Keratinocyte (primary cell): ENCODE measurements around the gene HHIP. TPM values are rescaled to one million over a fixed set of nuclear protein-coding genes. Genes with fewer than 3 reads are reported as not detected.
"Not testable (repeated sequence)": the region's sequence is repeated elsewhere in the genome, so short reads cannot be mapped to it uniquely, and the experiment has no call there.

Source experiments
- DNase-seq: peaks from one replicate; pipeline ENCODE4 v3.0.0-alpha.2; 2011; ENCODE audit warnings: low read depth, missing footprints, low spot score
- FAIRE-seq: peaks from 2 replicates; lab custom pipeline; 2011; peaks lifted over from hg19 to GRCh38; lab: Jason Lieb, UNC
- H2AFZ ChIP-seq: 2 replicates; pipeline ENCODE4 v1.6.0; 2012; ENCODE audit warnings: low read length, control low read depth, inconsistent platforms; ENCODE audit not compliant: control insufficient read depth
- H3K27ac ChIP-seq: 2 replicates; pipeline ENCODE4 v1.5.1; 2011; ENCODE audit warnings: low read length; ENCODE audit not compliant: control insufficient read depth, insufficient read depth
- H3K27me3 ChIP-seq: 3 replicates; pipeline ENCODE4 v1.6.0; 2011; ENCODE audit warnings: low read length; ENCODE audit not compliant: control insufficient read depth, insufficient read depth; ENCODE audit errors: extremely low read depth
- H3K36me3 ChIP-seq, 2 experiments: 2 replicates in 1 of 2; 3 replicates in 1 of 2; pipeline ENCODE4 v1.5.1; 2011; ENCODE audit warnings: low read length in 2 of 2, mild to moderate bottlenecking in 1 of 2; ENCODE audit not compliant: control insufficient read depth in 2 of 2, insufficient read depth in 2 of 2; ENCODE audit errors: extremely low read depth in 1 of 2
- H3K4me1 ChIP-seq: 3 replicates; pipeline ENCODE4 v1.5.1; 2011; ENCODE audit warnings: low read length; ENCODE audit not compliant: control insufficient read depth, insufficient read depth; ENCODE audit errors: extremely low read depth
- H3K4me2 ChIP-seq: 3 replicates; pipeline ENCODE4 v1.6.0; 2011; ENCODE audit warnings: low read depth, low read length; ENCODE audit not compliant: control insufficient read depth, insufficient read depth; ENCODE audit errors: extremely low read depth
- H3K4me3 ChIP-seq, 3 experiments: fragments of 200-600 bp in 1 of 3; sonication (generic) in 1 of 3; 2 replicates in 2 of 3; 3 replicates in 1 of 3; pipeline ENCODE4 v1.5.1; 2011 to 2016; ENCODE audit warnings: low read length in 3 of 3, mild to moderate bottlenecking in 3 of 3, control low read depth in 2 of 3, inconsistent platforms in 1 of 3, low read depth in 1 of 3, mixed read lengths in 1 of 3, mixed run types in 1 of 3, moderate library complexity in 1 of 3; ENCODE audit not compliant: control insufficient read depth in 2 of 3, insufficient read depth in 2 of 3; ENCODE audit errors: extremely low read depth in 1 of 3
- H3K79me2 ChIP-seq: 2 replicates; pipeline ENCODE4 v1.6.0; 2012; ENCODE audit warnings: low read length; ENCODE audit not compliant: control insufficient read depth, insufficient read depth
- H3K9ac ChIP-seq: 3 replicates; pipeline ENCODE4 v1.6.0; 2011; ENCODE audit warnings: low read length; ENCODE audit not compliant: control insufficient read depth, insufficient read depth; ENCODE audit errors: extremely low read depth
- H3K9me1 ChIP-seq: 3 replicates; pipeline ENCODE4 v1.6.0; 2011; ENCODE audit warnings: low read length; ENCODE audit not compliant: control insufficient read depth, insufficient read depth; ENCODE audit errors: extremely low read depth
- H3K9me3 ChIP-seq: 2 replicates; pipeline ENCODE4 v1.5.1; 2012; ENCODE audit warnings: low read depth, low read length; ENCODE audit not compliant: control insufficient read depth
- H4K20me1 ChIP-seq: 3 replicates; pipeline ENCODE4 v1.6.0; 2011; ENCODE audit warnings: low read length; ENCODE audit not compliant: control insufficient read depth, insufficient read depth; ENCODE audit errors: extremely low read depth
- CTCF ChIP-seq, 3 experiments: IDR thresholded peaks in 1 of 3; conservative IDR thresholded peaks in 1 of 3; optimal IDR thresholded peaks in 1 of 3; 2 replicates in 2 of 3; 3 replicates in 1 of 3; pipeline versions ENCODE3 to v1.5.1; 2011; ENCODE audit warnings: low read length in 3 of 3, mild to moderate bottlenecking in 3 of 3, moderate library complexity in 2 of 3, control low read depth in 1 of 3, inconsistent platforms in 1 of 3; ENCODE audit not compliant: insufficient read depth in 2 of 3; ENCODE audit errors: extremely low read depth in 1 of 3
- EZH2 ChIP-seq: IDR thresholded peaks from one replicate; pipeline ENCODE4 v1.6.1; 2012; ENCODE audit warnings: inconsistent platforms, mild to moderate bottlenecking, low read length, moderate library complexity
- dilution Hi-C: fragments of 300-500 bp; cut with MboI; formaldehyde crosslinking; loops from one replicate; pipeline ENCODE4 v1.7.0; 2020; ENCODE audit warnings: low sequenced_read_pairs; ENCODE audit not compliant: extremely low pct_ligation_motif_present
- polyA plus RNA-seq, 5 experiments: library from polyadenylated mRNA; depleted of rRNA in 3 of 5; stranded (reverse) in 3 of 5; stranded (forward) in 1 of 5; unstranded in 1 of 5; fragments of >200 nt; gene quantifications; 1 replicate in 1 of 5; 2 replicates in 3 of 5; 3 replicates in 1 of 5; pipeline versions ENCODE4 v1.2.1 to v1.2.3, GENCODE V29; 2011 to 2012; ENCODE audit warnings: missing spikeins in 2 of 5, low read depth in 1 of 5, low replicate concordance in 1 of 5

The HHIP gene
- polyA plus RNA-seq, 1 donor (not counting 4 experiments of a cell fraction or from before 2014, with no cell fraction given): 0.20 TPM

GRCh38 chr4:144754562-144755410, 108.8 kb downstream of the HHIP start:
- dilution Hi-C loops: no loop called here
- no peak overlapping the region for H3K27ac ChIP-seq
- no peak overlapping the region for H3K4me3 ChIP-seq
- no peak overlapping the region for H2AFZ ChIP-seq
- no peak overlapping the region for H3K9ac ChIP-seq
- H4K20me1 ChIP-seq: no peaks in the 10 kb centered on the region
- no peaks in the 10 kb centered on the region for H3K9me1 ChIP-seq
- no peaks in the 10 kb centered on the region for H3K36me3 ChIP-seq
- DNase-seq: no peak
- TF ChIP-seq EZH2 (no peak), CTCF (optimal IDR thresholded peaks at IDR 0.05 in 1 of 3, IDR thresholded peaks at IDR 0.05 in 1 of 3, conservative IDR thresholded peaks at IDR 0.05 in 1 of 3; ENCODE audit: extremely low read depth in 1 of 3, insufficient read depth in 2 of 3, low read length in 3 of 3) (peak; percentile 64 to 77 (median 64))
- FAIRE-seq: peak; percentile 86
- H3K79me2 ChIP-seq: no peaks in the 10 kb centered on the region
- H3K27me3 ChIP-seq: no peaks in the 10 kb centered on the region
- H3K4me2 ChIP-seq: no peak overlapping the region
- H3K9me3 ChIP-seq: no peaks in the 10 kb centered on the region
- H3K4me1 ChIP-seq: no peaks in the 10 kb centered on the region

- no peak for DNase-seq
- dilution Hi-C loops: no loop called here
Measured at GRCh38 chr4:144757969-144758368, 112.0 kb downstream of the HHIP start.

GRCh38 chr4:144768809-144769208, 122.9 kb downstream of the HHIP start:
- H3K79me2 ChIP-seq, H3K9me1 ChIP-seq, H3K27me3 ChIP-seq, H3K4me1 ChIP-seq, DNase-seq, H4K20me1 ChIP-seq, H3K4me2 ChIP-seq, H3K27ac ChIP-seq, H2AFZ ChIP-seq, H3K9me3 ChIP-seq, dilution Hi-C loops, H3K36me3 ChIP-seq, H3K9ac ChIP-seq, H3K4me3 ChIP-seq, FAIRE-seq: not testable (repeated sequence)

More at GRCh38 chr4:144757969-144758368, 112.0 kb downstream of the HHIP start:
- H4K20me1 ChIP-seq: no peaks in the 10 kb centered on the region
- no peak overlapping the region for H3K4me3 ChIP-seq
- no peaks in the 10 kb centered on the region for H3K9me1 ChIP-seq
- H2AFZ ChIP-seq: no peak overlapping the region
- H3K9ac ChIP-seq: no peak overlapping the region
- no peak overlapping the region for H3K4me2 ChIP-seq
- H3K27me3 ChIP-seq: no peaks in the 10 kb centered on the region
- no peaks in the 10 kb centered on the region for H3K36me3 ChIP-seq
- no peaks in the 10 kb centered on the region for H3K79me2 ChIP-seq
- FAIRE-seq: no peak
- H3K4me1 ChIP-seq: no peaks in the 10 kb centered on the region
- H3K27ac ChIP-seq: no peak overlapping the region
- H3K9me3 ChIP-seq: no peaks in the 10 kb centered on the region
- TF ChIP-seq CTCF (optimal IDR thresholded peaks at IDR 0.05 in 1 of 3, IDR thresholded peaks at IDR 0.05 in 1 of 3, conservative IDR thresholded peaks at IDR 0.05 in 1 of 3; ENCODE audit: extremely low read depth in 1 of 3, insufficient read depth in 2 of 3, low read length in 3 of 3) (no peak), EZH2 (no peak)
